K562 (cell line): Measurements from ENCODE around the gene TMEM185B. TPM values are rescaled to one million over a fixed set of nuclear protein-coding genes. Genes with fewer than 3 reads are reported as not detected.

Source experiments
- ATAC-seq: fragments of 200-7000 bp; cut with Tn5 transposase; 3 replicates; pipeline ENCODE4 v1.9.1; 2020; ENCODE audit warnings: moderate library complexity
- BruUV-seq: library from RNA; stranded (reverse); fragments of 400-500 nt; replicated peaks from 2 replicates; lab custom pipeline; 2021; lab: Mats Ljungman, UMichigan
- CTCF ChIA-PET: fragments of 300-600 bp; formaldehyde crosslinking; extraction: SDS; loops from one replicate; lab custom pipeline; 2021; ENCODE audit warnings: low intra/inter-chr PET ratio; lab: Yijun Ruan, JAX
- POLR2A ChIA-PET: fragments of 300-600, 350-650 bp; sonication (Branson Sonifier 250); formaldehyde crosslinking; extraction: SDS; loops from one replicate; lab custom pipeline; 2021; ENCODE audit warnings: antibody characterized with exemption, inconsistent platforms; lab: Yijun Ruan, JAX
- DNase-seq, 4 experiments: peaks; one replicate each; pipeline versions ENCODE4 v3.0.0 to v3.0.0-alpha.2; 2011 to 2018; ENCODE audit warnings: low spot score in 3 of 4, mixed read lengths in 3 of 4; ENCODE audit errors: extremely low read depth in 1 of 4
- FAIRE-seq: peaks from 2 replicates; lab custom pipeline; 2011; peaks lifted over from hg19 to GRCh38; lab: Jason Lieb, UNC
- H2AFZ ChIP-seq: 2 replicates; pipeline ENCODE4 v1.6.0; 2011; ENCODE audit warnings: low read depth, low read length, control low read depth, inconsistent platforms
- H3K27ac ChIP-seq: fragments of 200-600 bp; 3 replicates; pipeline ENCODE4 v1.8.0; 2011; ENCODE audit warnings: low read depth, mild to moderate bottlenecking, control low read depth, inconsistent platforms, low read length, moderate library complexity, mixed read lengths; ENCODE audit errors: extremely low read depth
- H3K27me3 ChIP-seq, 2 experiments: fragments of 300-600 bp in 1 of 2; 2 replicates in 1 of 2; 3 replicates in 1 of 2; pipeline versions ENCODE4 v1.6.0 to v1.8.0; 2011; ENCODE audit warnings: inconsistent platforms in 2 of 2, low read length in 2 of 2, mild to moderate bottlenecking in 1 of 2, mixed read lengths in 1 of 2, moderate library complexity in 1 of 2; ENCODE audit not compliant: control insufficient read depth in 2 of 2, insufficient read depth in 2 of 2
- H3K36me3 ChIP-seq: fragments of 300-600 bp; 3 replicates; pipeline ENCODE4 v1.8.0; 2011; ENCODE audit warnings: mild to moderate bottlenecking, low read length, inconsistent platforms; ENCODE audit not compliant: control insufficient read depth, insufficient read depth
- H3K4me1 ChIP-seq, 2 experiments: fragments of 200-600 bp in 1 of 2; replicated peaks in 1 of 2; 2 replicates in 1 of 2; 3 replicates in 1 of 2; pipeline versions ENCODE4 v1.5.1 to v1.8.0; 2011; ENCODE audit warnings: inconsistent platforms in 2 of 2, low read length in 2 of 2, mild to moderate bottlenecking in 1 of 2, mixed read lengths in 1 of 2, moderate library complexity in 1 of 2; ENCODE audit not compliant: control insufficient read depth in 2 of 2, insufficient read depth in 2 of 2
- H3K4me2 ChIP-seq: 2 replicates; pipeline ENCODE4 v1.6.1; 2011; ENCODE audit warnings: low read length, control low read depth, inconsistent platforms, mixed read lengths; ENCODE audit not compliant: insufficient read depth
- H3K4me3 ChIP-seq: fragments of 200-600 bp; sonication (generic), shearing (Covaris generic); 2 replicates; pipeline ENCODE4 v1.5.1; 2016; ENCODE audit warnings: control low read depth, inconsistent platforms
- H3K79me2 ChIP-seq: fragments of 200-600 bp; 3 replicates; pipeline ENCODE4 v1.8.0; 2011; ENCODE audit warnings: low read length, inconsistent platforms; ENCODE audit not compliant: control insufficient read depth, insufficient read depth
- H3K9ac ChIP-seq, 2 experiments: 2 replicates each; pipeline versions ENCODE4 v1.6.0 to v1.6.1; 2011; ENCODE audit warnings: low read depth in 2 of 2, low read length in 2 of 2, control low read depth in 1 of 2, inconsistent platforms in 1 of 2, mild to moderate bottlenecking in 1 of 2, mixed read lengths in 1 of 2; ENCODE audit not compliant: insufficient read depth in 1 of 2
- H3K9me1 ChIP-seq: one replicate; pipeline ENCODE4 v1.6.0; 2011; ENCODE audit warnings: inconsistent platforms, mild to moderate bottlenecking, low read length, moderate library complexity; ENCODE audit not compliant: control insufficient read depth, insufficient read depth
- H3K9me3 ChIP-seq: replicated peaks from 2 replicates; pipeline ENCODE4 v1.5.1; 2011; ENCODE audit warnings: low read depth, low read length, inconsistent platforms; ENCODE audit not compliant: control insufficient read depth, insufficient read depth
- H4K20me1 ChIP-seq: replicated peaks from 2 replicates; pipeline ENCODE4 v1.6.1; 2011; ENCODE audit warnings: low read length, inconsistent platforms, mixed read lengths; ENCODE audit not compliant: control insufficient read depth, insufficient read depth
- ARID3A ChIP-seq: IDR thresholded peaks from 2 replicates; pipeline ENCODE4 v1.6.1; 2012; ENCODE audit warnings: low read depth, low read length, improper control_type of control experiment, borderline replicate concordance
- CTCF ChIP-seq, 3 experiments: IDR thresholded peaks in 2 of 3; conservative IDR thresholded peaks in 1 of 3; 2 replicates each; pipeline ENCODE4 v1.5.1; 2011 to 2012; ENCODE audit warnings: low read length in 3 of 3, mild to moderate bottlenecking in 3 of 3, control low read depth in 2 of 3, improper control_type of control experiment in 1 of 3, inconsistent platforms in 1 of 3, low read depth in 1 of 3, mixed read lengths in 1 of 3, moderate library complexity in 1 of 3; ENCODE audit not compliant: insufficient read depth in 2 of 3
- NEUROD1 ChIP-seq: fragments of 150-350 bp; IDR thresholded peaks from 2 replicates; pipeline ENCODE4 v1.6.1; 2014; ENCODE audit warnings: borderline replicate concordance, low read length, low read depth; ENCODE audit not compliant: partially characterized antibody
- RAD21 ChIP-seq, 2 experiments: fragments of 250-450 bp in 1 of 2; fragments of 450-650 bp in 1 of 2; sonication (Bioruptor Pico) in 1 of 2; formaldehyde crosslinking in 1 of 2; IDR thresholded peaks in 1 of 2; conservative IDR thresholded peaks in 1 of 2; 2 replicates each; pipeline versions ENCODE4 v1.4.0 to v1.8.0; 2020 to 2022; ENCODE audit warnings: mild to moderate bottlenecking in 2 of 2, moderate library complexity in 1 of 2
- REST ChIP-seq, 2 experiments: fragments of 450-650 bp; formaldehyde crosslinking in 1 of 2; IDR thresholded peaks; 2 replicates each; pipeline versions ENCODE4 v1.4.0 to v1.6.1; 2014 to 2020; ENCODE audit warnings: mild to moderate bottlenecking in 2 of 2, borderline replicate concordance in 1 of 2, low read depth in 1 of 2
- ZNF41 ChIP-seq: fragments of 250-450 bp; sonication (Bioruptor Pico); conservative IDR thresholded peaks from 2 replicates; pipeline ENCODE4 v1.4.0; 2020; ENCODE audit warnings: mild to moderate bottlenecking
- WGBS: fragments of 100-300 bp; shearing (Covaris generic); methylation state at CpG from one replicate; pipeline ENCODE4 v1.1.6; 2016; ENCODE audit warnings: low coverage, mixed read lengths; ENCODE audit not compliant: insufficient coverage; ENCODE audit errors: missing lambda C conversion rate; 5-methylcytosine and 5-hydroxymethylcytosine counted together
- in situ Hi-C: fragments of 300-500 bp; cut with MboI; formaldehyde crosslinking; loops from 4 replicates; pipeline ENCODE4 v1.15.0; 2018; ENCODE audit warnings: inconsistent platforms, mixed read lengths
- intact Hi-C: fragments of 100-400 bp; cut with micrococcal nuclease; formaldehyde crosslinking; loops from 2 replicates; pipeline ENCODE4 v1.14.2; 2022
- polyA plus RNA-seq, 8 experiments: library from polyadenylated mRNA; depleted of rRNA in 4 of 8; stranded (reverse) in 5 of 8; unstranded in 3 of 8; fragments of >200 nt; fragmentation: Nextera tagmentation in 2 of 8; fragmentation: Illumina TruSeq in 1 of 8; extraction: Ambion mirVana in 2 of 8; extraction: Trizol in 1 of 8; gene quantifications; 2 replicates each; pipeline versions ENCODE4 v1.2.1 to v1.2.3, GENCODE V29; 2011 to 2014; ENCODE audit warnings: inconsistent platforms in 1 of 8, missing spikeins in 1 of 8
- total RNA-seq, 7 experiments: library from RNA; depleted of rRNA in 6 of 7; stranded (reverse); fragments of >200 nt in 6 of 7; fragmentation: Illumina TruSeq in 2 of 7; extraction: Trizol in 2 of 7; gene quantifications; 2 replicates each; pipeline versions ENCODE4 v1.2.1 to v1.2.3, GENCODE V29; 2011 to 2021; ENCODE audit warnings: low replicate concordance in 1 of 7

TMEM185B gene
- total and polyA plus RNA-seq, 9 of the 15 experiments (the other 6 are each of a cell fraction or from before 2014, with no cell fraction given) = 2.9 to 28.2 (median 11.5) TPM

- H4K20me1 ChIP-seq = no peaks in the 10 kb centered on the region
- H3K9me1 ChIP-seq = no peaks in the 10 kb centered on the region
- no peaks in the 10 kb centered on the region for H3K9me3 ChIP-seq
- no peaks in the 10 kb centered on the region for H3K36me3 ChIP-seq
- peak; percentile 60 for ATAC-seq
- H3K79me2 ChIP-seq = no peaks in the 10 kb centered on the region
- H3K4me2 ChIP-seq = no peak overlapping the region
- H3K27ac ChIP-seq = no peak overlapping the region
- peak; percentile 55 to 70 (median 67) for DNase-seq
- 6% methylated on average over 6 of the region's 6 CpGs for WGBS
- peaks cover 0 to 5% of the 10 kb centered on the region in 2 experiments; a peak in 3 of 5 replicates for H3K4me1 ChIP-seq
- in situ Hi-C loops = loop anchor here (5.0 kb wide), 1 partner anchor 423 kb away; no protein-coding TSS in a partner anchor
- no peak overlapping the region for H2AFZ ChIP-seq
- intact Hi-C loops = loop anchor here (1.0 to 10.0 kb wide), 6 partner anchors 137 to 534 kb away; partner anchors contain the start of gene EPB41L5
- ChIA-PET POLR2A (interaction anchor here (0.6 to 0.8 kb wide), 3 partner anchors 18 to 454 kb away, joined by 3 to 4 read pairs (median 3); no protein-coding TSS in a partner anchor), CTCF (interaction anchor here (0.9 to 2.1 kb wide), 5 partner anchors 65 to 534 kb away, joined by 7 to 9 read pairs (median 8); no protein-coding TSS in a partner anchor)
- no peak overlapping the region for H3K4me3 ChIP-seq
- H3K9ac ChIP-seq = no peak overlapping the region
- peak; percentile 86 for FAIRE-seq
- no peaks in the 10 kb centered on the region for H3K27me3 ChIP-seq
- BruUV-seq = no TSS peak
- TF ChIP-seq ZNF41 (CRISPR knock-in tag) = no peak
- no peak for TF ChIP-seq NEUROD1
- peak; percentile 59 to 80 (median 64); a peak in 5 of 6 replicates for TF ChIP-seq CTCF (IDR thresholded peaks at IDR 0.05 in 2 of 3, conservative IDR thresholded peaks at IDR 0.05 in 1 of 3; ENCODE audit: insufficient read depth in 2 of 3, low read depth in 1 of 3, low read length in 3 of 3)
- TF ChIP-seq REST (IDR thresholded peaks at IDR 0.05; ENCODE audit: borderline replicate concordance) = peak; percentile 66
- TF ChIP-seq REST (CRISPR knock-in tag; IDR thresholded peaks at IDR 0.05; ENCODE audit: low read depth) = no peak
- TF ChIP-seq ARID3A = peak; percentile 39; the same call in 1 of the 2 replicates
- peak; percentile 79 to 85 for TF ChIP-seq RAD21 (CRISPR knock-in tag; conservative IDR thresholded peaks at IDR 0.05 in 1 of 2, IDR thresholded peaks at IDR 0.05 in 1 of 2)
These were observed 48.1 kb downstream of the TMEM185B start for GRCh38 chr2:120174963-120175581.
